ENCODE results near the gene ISM1.

- TF ChIP-seq CTCF (conservative IDR thresholded peaks at IDR 0.05) (peak; percentile 66), ZFX (IDR thresholded peaks at IDR 0.05) (no peak)
These were observed 104.0 kb downstream of the ISM1 start for GRCh38 chr20:13325033-13325432.
